Smooth muscle cell (in vitro differentiated cells): ENCODE measurements around the gene TMEM52. TPM values are rescaled to one million over a fixed set of nuclear protein-coding genes. Genes with fewer than 3 reads are reported as not detected.

Source experiments
- DNase-seq: peaks from one replicate; lab custom pipeline; 2025; ENCODE audit not compliant: unreplicated experiment; lab: John Stamatoyannopoulos, UW
- H2AFZ ChIP-seq: fragments of 200-600 bp; sonication (generic); 2 replicates; pipeline ENCODE4 v1.6.0; 2016; ENCODE audit warnings: antibody characterized with exemption, low read depth, mild to moderate bottlenecking
- H3F3A ChIP-seq: fragments of 200-600 bp; sonication (generic); 2 replicates; pipeline ENCODE4 v1.6.0; 2017; ENCODE audit warnings: antibody characterized with exemption, low read depth
- H3K27ac ChIP-seq: fragments of 200-600 bp; sonication (generic); 2 replicates; pipeline ENCODE4 v1.5.1; 2016; ENCODE audit warnings: low read depth, mild to moderate bottlenecking
- H3K27me3 ChIP-seq: fragments of 200-600 bp; sonication (generic); 2 replicates; pipeline ENCODE4 v1.6.1; 2016; ENCODE audit warnings: low read depth, mild to moderate bottlenecking
- H3K36me3 ChIP-seq: fragments of 200-600 bp; sonication (generic); 2 replicates; pipeline ENCODE4 v1.5.1; 2016; ENCODE audit warnings: low read depth
- H3K4me1 ChIP-seq: fragments of 200-600 bp; sonication (generic); 2 replicates; pipeline ENCODE4 v1.5.1; 2016; ENCODE audit warnings: low read depth
- H3K4me2 ChIP-seq: fragments of 200-600 bp; sonication (generic); 2 replicates; pipeline ENCODE4 v1.6.0; 2016; ENCODE audit warnings: mild to moderate bottlenecking
- H3K4me3 ChIP-seq: fragments of 200-600 bp; sonication (generic); 2 replicates; pipeline ENCODE4 v1.5.1; 2016; ENCODE audit warnings: mild to moderate bottlenecking
- H3K79me2 ChIP-seq: fragments of 200-600 bp; sonication (generic); 2 replicates; pipeline ENCODE4 v1.6.0; 2016; ENCODE audit warnings: low read depth, mild to moderate bottlenecking
- H3K9ac ChIP-seq: fragments of 200-600 bp; sonication (generic); 2 replicates; pipeline ENCODE4 v1.6.0; 2016; ENCODE audit warnings: low read depth
- H3K9me3 ChIP-seq: fragments of 200-600 bp; sonication (generic); replicated peaks from 2 replicates; pipeline ENCODE4 v1.5.1; 2016; ENCODE audit warnings: low read depth
- H4K20me1 ChIP-seq: fragments of 200-600 bp; sonication (generic); 2 replicates; pipeline ENCODE4 v1.6.0; 2016; ENCODE audit warnings: low read depth
- CTCF ChIP-seq: fragments of 200-600 bp; sonication (generic); IDR thresholded peaks from 2 replicates; pipeline ENCODE4 v1.5.1; 2017; ENCODE audit warnings: borderline replicate concordance, mild to moderate bottlenecking, antibody characterized with exemption; ENCODE audit not compliant: insufficient read depth, poor library complexity, severe bottlenecking
- WGBS: methylation state at CpG from one replicate; pipeline ENCODE4 v1.1.7; 2016; ENCODE audit warnings: low lambda C conversion rate; 5-methylcytosine and 5-hydroxymethylcytosine counted together
- polyA plus RNA-seq: library from polyadenylated mRNA; unstranded; fragments of >200 nt; fragmentation: Nextera tagmentation; extraction: Ambion mirVana; gene quantifications from 2 replicates; pipeline ENCODE4 v1.2.1, GENCODE V29; 2016
- total RNA-seq: library from RNA; depleted of rRNA; stranded (reverse); fragments of >200 nt; gene quantifications from 2 replicates; pipeline ENCODE4 v1.2.3, GENCODE V29; 2014

The TMEM52 gene
- total and polyA plus RNA-seq, 2 experiments from 2014 or later = 0.18 to 1.7 TPM

DNA sequence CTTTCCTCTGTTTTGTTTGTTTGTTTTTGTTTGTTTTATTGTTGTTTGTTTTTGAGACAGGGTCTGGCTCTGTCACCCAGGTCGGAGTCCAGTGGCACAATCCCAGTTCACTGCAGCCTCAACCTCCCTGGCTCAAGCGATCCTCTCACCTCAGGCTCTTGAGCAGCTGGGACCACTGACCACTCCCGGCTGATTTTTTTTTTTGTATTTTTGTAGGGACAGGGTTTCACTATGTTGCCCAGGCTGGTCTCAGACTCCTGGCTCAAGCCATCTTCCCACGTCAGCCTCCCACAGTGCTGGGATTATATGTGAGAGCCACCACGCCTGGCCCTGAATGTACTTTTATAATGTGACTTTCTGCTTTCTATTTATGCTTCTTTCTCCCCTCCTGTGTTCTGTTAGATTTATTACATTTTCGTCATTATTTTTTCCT, 9.0 kb downstream of the TMEM52 start:
- WGBS = 66% methylated on average over 6 of the region's 6 CpGs
- TF ChIP-seq CTCF = no peak
- peak overlapping the region; percentile 86 for H3K4me3 ChIP-seq
- H4K20me1 ChIP-seq = no peaks in the 10 kb centered on the region
- H3K27me3 ChIP-seq = no peaks in the 10 kb centered on the region
- H3K9ac ChIP-seq = peak overlapping the region; percentile 44
- no peak for DNase-seq
- peaks cover 8% of the 10 kb centered on the region for H3K4me1 ChIP-seq
- H3K4me2 ChIP-seq = peak overlapping the region; percentile 83
- H3F3A ChIP-seq = no peaks in the 10 kb centered on the region
- no peaks in the 10 kb centered on the region for H3K9me3 ChIP-seq
- H3K36me3 ChIP-seq = no peaks in the 10 kb centered on the region
- peak overlapping the region; percentile 65 for H3K27ac ChIP-seq
- peaks cover 8% of the 10 kb centered on the region for H3K79me2 ChIP-seq
- H2AFZ ChIP-seq = no peak overlapping the region

- Histone ChIP-seq H3K36me3 (no peaks in the 10 kb centered on the region), H3K4me2 (peak overlapping the region; percentile 98), H3K4me1 (peaks cover 8% of the 10 kb centered on the region), H4K20me1 (no peaks in the 10 kb centered on the region), H3K4me3 (peak overlapping the region; percentile 86), H3K27me3 (no peaks in the 10 kb centered on the region), H3K79me2 (peaks cover 8% of the 10 kb centered on the region), H3K27ac (peak overlapping the region; percentile 68), H3K9ac (peak overlapping the region; percentile 79), H3F3A (no peaks in the 10 kb centered on the region), H2AFZ (peak overlapping the region; percentile 92), H3K9me3 (no peaks in the 10 kb centered on the region)
- TF ChIP-seq CTCF = no peak
- no peak for DNase-seq
- WGBS = 10% methylated on average over 21 of the region's 21 CpGs
Observed at GRCh38 chr1:1908506-1908791, 10.6 kb downstream of the TMEM52 start.

GRCh38 chr1:1907098-1907736, 11.9 kb downstream of the TMEM52 start:
- Histone ChIP-seq H3K36me3 (no peaks in the 10 kb centered on the region), H3K27me3 (no peaks in the 10 kb centered on the region), H3K4me1 (peaks cover 8% of the 10 kb centered on the region), H3K9ac (no peak overlapping the region), H4K20me1 (no peaks in the 10 kb centered on the region), H3K4me3 (no peak overlapping the region), H2AFZ (no peak overlapping the region), H3K4me2 (no peak overlapping the region), H3K79me2 (peaks cover 8% of the 10 kb centered on the region), H3K27ac (peak overlapping the region; percentile 68), H3K9me3 (no peaks in the 10 kb centered on the region), H3F3A (no peaks in the 10 kb centered on the region)
- TF ChIP-seq CTCF = no peak
- WGBS = 80% methylated on average over 8 of the region's 8 CpGs
- no peak for DNase-seq
